Measurements from ENCODE around the gene IGF2BP1.

The IGF2BP1 gene

DNA sequence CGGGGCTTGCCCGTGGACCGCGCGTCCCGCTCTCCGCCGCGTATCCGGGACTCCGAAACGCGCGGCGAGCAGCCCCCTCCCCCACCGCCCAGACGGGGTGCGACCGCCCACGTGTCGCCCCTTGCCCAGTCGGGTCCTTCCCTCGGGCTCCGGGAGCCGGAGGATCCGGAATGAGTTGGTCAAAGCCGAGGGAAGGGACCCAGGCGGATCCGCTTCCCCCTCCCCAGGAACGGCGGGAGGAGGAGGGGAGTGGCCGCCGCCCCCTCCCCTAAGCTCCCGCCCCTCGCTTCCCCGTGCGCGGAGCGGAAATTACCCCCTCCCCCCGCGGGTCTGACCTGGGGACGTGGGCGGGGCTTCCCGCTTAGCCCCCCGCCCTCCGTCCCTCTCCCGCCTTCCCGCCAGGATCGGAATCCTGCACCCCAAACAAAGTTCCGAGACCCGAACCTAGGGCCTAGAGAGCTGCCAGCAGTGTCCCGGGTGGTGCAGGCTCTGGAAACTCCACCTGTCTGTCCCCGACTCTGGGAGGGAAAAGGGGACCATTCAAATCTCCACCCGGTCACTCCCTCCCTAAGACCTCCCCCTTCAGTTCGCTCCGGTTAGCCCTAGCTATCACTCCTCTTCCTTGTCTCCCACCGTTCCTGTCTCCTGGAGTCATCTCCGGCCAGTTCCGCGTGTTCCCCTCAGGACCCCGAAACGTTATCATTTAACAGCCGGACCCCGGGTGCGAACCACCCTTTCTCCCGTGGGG, 1.0 kb upstream of the IGF2BP1 start:
- no peak for DNase-seq (ENCODE audit: low read depth)
- H3K4me3 ChIP-seq (ENCODE audit: low read length) = peak overlapping the region; percentile 91
- TF ChIP-seq, protein P1, sequence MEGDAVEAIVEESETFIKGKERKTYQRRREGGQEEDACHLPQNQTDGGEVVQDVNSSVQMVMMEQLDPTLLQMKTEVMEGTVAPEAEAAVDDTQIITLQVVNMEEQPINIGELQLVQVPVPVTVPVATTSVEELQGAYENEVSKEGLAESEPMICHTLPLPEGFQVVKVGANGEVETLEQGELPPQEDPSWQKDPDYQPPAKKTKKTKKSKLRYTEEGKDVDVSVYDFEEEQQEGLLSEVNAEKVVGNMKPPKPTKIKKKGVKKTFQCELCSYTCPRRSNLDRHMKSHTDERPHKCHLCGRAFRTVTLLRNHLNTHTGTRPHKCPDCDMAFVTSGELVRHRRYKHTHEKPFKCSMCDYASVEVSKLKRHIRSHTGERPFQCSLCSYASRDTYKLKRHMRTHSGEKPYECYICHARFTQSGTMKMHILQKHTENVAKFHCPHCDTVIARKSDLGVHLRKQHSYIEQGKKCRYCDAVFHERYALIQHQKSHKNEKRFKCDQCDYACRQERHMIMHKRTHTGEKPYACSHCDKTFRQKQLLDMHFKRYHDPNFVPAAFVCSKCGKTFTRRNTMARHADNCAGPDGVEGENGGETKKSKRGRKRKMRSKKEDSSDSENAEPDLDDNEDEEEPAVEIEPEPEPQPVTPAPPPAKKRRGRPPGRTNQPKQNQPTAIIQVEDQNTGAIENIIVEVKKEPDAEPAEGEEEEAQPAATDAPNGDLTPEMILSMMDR (conservative IDR thresholded peaks at IDR 0.05; ENCODE audit: low read depth, low read length) = no peak

DNA sequence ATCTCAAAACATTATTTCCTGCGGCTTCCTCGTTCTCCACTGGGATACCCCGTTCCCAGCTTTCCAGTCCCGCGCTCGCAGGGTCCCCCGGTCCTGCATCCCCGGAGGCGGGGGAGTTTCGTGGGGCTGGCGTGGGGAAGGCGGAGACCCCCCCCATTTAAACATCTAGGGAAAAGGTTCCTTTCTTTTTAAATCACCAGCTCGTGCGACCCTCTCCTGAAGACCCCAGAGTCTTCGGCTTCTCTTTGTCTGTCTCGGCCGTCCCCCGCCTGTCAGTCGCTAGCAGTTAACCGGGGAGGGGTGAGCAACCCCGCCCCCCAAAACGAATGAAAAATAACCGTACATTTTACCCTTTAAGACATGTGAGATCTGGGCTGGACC, 473 bp upstream of the IGF2BP1 start:
- peak overlapping the region; percentile 91 for H3K4me3 ChIP-seq (ENCODE audit: low read length)
- TF ChIP-seq, protein P1 (conservative IDR thresholded peaks at IDR 0.05; ENCODE audit: low read depth, low read length) = no peak
- no peak for DNase-seq (ENCODE audit: low read depth)

DNA sequence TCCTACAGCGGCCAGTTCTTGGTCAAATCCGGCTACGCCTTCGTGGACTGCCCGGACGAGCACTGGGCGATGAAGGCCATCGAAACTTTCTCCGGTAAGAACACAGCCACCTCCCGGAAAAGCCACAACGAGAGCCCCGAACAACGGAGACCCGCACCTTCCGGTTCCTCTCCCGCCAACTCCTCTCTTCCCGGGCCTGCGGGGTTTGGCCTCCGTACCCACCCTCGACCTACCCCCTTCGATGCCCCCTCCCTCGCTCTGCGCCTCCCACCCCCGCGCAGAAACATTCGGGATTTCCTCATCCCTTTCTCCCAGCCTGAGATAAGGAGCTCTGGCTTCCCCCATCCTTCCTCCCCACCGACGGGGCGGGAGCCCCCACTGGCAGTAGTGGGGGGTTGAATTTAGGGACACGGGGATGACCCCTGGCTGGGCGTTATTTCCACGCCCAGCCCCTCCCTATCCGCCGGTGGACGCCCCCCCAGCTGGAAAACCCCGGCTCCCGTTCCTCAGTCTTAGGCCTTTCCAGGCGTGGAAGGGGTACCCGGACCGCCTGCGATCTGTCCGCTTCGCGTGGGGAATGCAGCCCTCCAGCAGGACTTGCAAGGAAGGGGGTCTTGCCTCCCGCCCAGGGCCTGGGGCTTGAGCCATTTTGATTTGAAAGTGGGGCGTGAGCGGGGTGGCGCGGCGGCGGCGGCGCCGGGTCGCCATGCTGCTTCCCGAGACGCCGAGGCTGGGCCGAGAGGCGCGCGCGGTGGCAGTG, 822 bp downstream of the IGF2BP1 start:
- TF ChIP-seq, protein P1 (conservative IDR thresholded peaks at IDR 0.05; ENCODE audit: low read depth, low read length) = no peak
- peak overlapping the region; percentile 91 for H3K4me3 ChIP-seq (ENCODE audit: low read length)
- DNase-seq (ENCODE audit: low read depth) = no peak

DNA sequence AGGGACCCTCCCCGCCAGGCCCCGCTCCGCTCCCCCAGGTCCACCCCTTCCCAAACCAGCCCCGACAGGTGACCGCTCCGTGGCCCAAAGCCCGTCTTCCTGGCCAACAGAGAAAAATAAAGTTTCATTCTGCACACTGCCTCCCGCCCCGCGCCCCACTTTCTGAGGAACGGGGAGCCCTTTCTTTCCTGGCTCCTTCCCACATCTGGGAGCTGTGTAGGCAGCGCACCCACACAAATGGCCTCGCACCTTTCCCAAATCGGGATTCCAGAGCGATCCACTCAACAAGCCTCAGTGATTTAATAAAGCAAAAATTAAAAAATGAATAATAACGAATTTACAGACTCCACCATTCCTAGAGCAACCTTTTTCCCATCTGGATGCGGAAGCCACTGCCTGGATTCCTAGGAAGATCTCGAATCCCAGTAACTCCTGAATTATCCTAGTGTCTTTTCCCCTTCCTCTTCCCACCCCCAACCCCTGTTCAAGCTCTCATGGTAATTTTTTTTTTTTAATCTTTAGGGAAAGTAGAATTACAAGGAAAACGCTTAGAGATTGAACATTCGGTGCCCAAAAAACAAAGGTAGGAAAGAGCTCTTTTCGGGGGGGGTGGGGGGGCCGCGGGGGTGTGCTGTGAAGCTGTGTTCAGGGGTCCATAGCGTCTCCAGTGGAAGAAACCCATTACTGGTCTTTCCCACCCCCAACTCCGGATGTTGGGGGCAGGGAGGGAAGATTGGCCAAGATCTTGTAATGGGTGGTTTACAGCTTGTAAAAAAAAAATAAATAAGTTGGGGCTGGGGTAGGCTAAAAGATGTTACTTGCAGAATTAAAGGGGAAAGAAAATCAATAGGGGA, 1.6 kb downstream of the IGF2BP1 start:
- TF ChIP-seq, protein P1 (conservative IDR thresholded peaks at IDR 0.05; ENCODE audit: low read depth, low read length) = peak; percentile 12
- no peak for DNase-seq (ENCODE audit: low read depth)
- H3K4me3 ChIP-seq (ENCODE audit: low read length) = peak overlapping the region; percentile 91

DNA sequence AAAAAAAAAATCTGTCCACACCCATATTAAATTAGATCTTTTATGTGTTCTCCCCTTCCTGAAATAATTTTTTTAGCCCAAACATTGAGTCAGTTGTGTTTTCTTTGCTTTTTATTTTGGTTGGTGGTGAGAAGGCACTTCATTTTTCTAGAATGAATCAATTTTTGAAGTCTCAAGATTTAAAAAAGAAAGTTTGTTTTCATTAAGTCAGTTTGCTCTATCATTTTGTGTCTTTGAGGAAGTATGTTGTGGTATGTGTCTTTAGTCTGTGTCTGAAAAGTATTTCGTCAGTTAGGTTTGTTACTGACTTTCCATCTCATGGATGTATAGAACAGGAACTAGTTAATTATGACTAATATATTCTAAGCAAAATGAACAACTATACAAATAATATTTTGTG, 3.8 kb downstream of the IGF2BP1 start:
- peak overlapping the region; percentile 91 for H3K4me3 ChIP-seq (ENCODE audit: low read length)
- DNase-seq (ENCODE audit: low read depth) = no peak
- TF ChIP-seq, protein P1 (conservative IDR thresholded peaks at IDR 0.05; ENCODE audit: low read depth, low read length) = no peak

DNA sequence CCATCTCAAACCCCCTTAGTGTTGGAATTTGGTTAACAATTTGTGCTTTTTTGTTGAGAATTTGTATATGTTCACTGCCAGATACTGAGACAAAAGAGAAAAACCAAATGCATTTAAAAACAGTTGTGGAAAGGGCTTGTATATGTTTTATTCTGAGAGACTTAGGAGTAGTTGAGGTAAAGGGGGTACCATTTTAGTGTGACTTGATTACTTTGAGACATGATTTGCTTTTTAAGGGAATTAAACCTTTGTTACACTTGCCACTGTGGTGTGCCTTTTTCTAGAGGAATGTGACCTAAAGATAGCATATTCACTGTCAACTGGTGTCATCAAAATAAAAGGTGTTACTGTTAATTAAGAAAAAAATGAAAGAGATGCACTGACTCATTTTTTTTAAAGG, 4.5 kb downstream of the IGF2BP1 start:
- TF ChIP-seq, protein P1 (conservative IDR thresholded peaks at IDR 0.05; ENCODE audit: low read depth, low read length) = no peak
- DNase-seq (ENCODE audit: low read depth) = no peak
- peak overlapping the region; percentile 91 for H3K4me3 ChIP-seq (ENCODE audit: low read length)

Data from retinal pigment epithelial cell (primary cell).